GM10248 (cell line): ENCODE measurements around the gene TMEM126A.

Experiments used
- CTCF ChIA-PET: fragments of 300-600 bp; sonication (Branson Sonifier 250); formaldehyde crosslinking; extraction: SDS; loops from one replicate; lab custom pipeline; 2021; ENCODE audit warnings: antibody characterized with exemption; lab: Yijun Ruan, JAX
- POLR2A ChIA-PET: fragments of 350-650 bp; sonication (Branson Sonifier 250); formaldehyde crosslinking; extraction: SDS; loops from one replicate; lab custom pipeline; 2020; ENCODE audit warnings: antibody characterized with exemption; lab: Yijun Ruan, JAX
- DNase-seq: peaks from one replicate; pipeline ENCODE4 v3.0.0; 2012; ENCODE audit errors: extremely low spot score
- TF ChIP-seq, protein P1 (sequence below): IDR thresholded peaks from 2 replicates; pipeline ENCODE4 v1.5.1; 2012; ENCODE audit warnings: mild to moderate bottlenecking, low read depth; ENCODE audit errors: extremely low read depth, missing control alignments, control extremely low read depth

The TMEM126A gene

DNA sequence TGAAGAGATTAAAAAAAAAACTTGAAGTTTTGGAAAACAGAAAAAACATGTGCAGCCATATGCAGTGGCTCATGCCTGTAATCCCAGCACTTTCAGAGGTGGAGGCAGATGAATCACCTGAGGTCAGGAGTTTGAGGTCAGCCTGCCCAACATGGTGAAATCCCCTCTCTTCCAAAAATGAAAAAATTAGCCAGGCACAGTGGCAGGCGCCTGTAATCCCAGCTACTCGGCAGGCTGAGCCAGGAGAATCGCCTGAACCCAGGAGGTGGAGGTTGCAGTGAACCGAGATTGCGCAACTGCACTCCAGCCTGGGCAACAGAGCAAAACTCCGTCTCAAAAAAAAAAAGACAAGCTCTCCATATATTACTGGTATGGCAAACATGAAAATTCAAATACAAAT lies 28.3 kb upstream of the TMEM126A start:
- TF ChIP-seq, protein P1, sequence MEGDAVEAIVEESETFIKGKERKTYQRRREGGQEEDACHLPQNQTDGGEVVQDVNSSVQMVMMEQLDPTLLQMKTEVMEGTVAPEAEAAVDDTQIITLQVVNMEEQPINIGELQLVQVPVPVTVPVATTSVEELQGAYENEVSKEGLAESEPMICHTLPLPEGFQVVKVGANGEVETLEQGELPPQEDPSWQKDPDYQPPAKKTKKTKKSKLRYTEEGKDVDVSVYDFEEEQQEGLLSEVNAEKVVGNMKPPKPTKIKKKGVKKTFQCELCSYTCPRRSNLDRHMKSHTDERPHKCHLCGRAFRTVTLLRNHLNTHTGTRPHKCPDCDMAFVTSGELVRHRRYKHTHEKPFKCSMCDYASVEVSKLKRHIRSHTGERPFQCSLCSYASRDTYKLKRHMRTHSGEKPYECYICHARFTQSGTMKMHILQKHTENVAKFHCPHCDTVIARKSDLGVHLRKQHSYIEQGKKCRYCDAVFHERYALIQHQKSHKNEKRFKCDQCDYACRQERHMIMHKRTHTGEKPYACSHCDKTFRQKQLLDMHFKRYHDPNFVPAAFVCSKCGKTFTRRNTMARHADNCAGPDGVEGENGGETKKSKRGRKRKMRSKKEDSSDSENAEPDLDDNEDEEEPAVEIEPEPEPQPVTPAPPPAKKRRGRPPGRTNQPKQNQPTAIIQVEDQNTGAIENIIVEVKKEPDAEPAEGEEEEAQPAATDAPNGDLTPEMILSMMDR = no peak
- no peak for DNase-seq
- ChIA-PET CTCF (no interaction called here), POLR2A (no interaction called here)

DNA sequence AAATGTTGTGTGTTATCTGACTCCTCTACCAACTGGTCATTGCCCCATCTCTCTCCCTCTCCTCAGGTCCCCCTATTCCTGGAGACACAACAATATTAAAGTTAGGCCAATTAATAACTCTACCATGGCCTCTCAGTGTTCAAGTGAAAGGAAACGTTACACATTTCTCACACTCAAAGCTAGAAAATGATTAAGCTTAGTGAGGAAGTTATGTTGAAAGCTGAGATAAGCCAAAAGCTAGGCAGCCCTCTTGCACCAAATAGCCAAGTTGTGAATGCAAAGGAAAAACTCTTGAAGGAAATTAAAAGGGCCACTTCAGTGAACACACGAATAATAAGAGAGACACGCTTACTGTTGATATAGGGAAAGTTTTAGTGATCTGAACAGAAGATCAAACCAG lies 27.5 kb upstream of the TMEM126A start:
- TF ChIP-seq, protein P1 = no peak
- DNase-seq = no peak
- ChIA-PET CTCF (no interaction called here), POLR2A (no interaction called here)

DNA sequence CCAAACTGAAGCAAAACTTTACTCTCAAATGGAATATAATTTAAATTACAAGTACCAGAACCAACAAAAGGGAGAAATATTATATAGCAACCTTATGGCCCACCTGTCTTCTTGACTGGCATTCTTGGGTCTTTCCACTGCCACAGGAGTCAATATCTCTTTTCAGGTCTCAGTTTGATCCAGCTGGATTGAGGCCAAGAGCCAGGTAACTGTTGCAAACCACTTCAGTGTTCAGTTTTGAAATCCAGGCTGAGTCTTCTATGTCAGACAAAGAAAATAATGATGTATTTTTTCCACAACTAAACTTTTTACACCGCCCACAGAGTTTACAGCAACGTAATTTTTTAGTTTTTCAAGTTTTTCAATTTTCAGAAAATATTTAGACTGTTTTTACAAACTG lies 21.3 kb upstream of the TMEM126A start:
- DNase-seq = no peak
- ChIA-PET POLR2A (no interaction called here), CTCF (interaction anchor here (1.5 kb wide), 1 partner anchor 11 kb away, joined by 3 read pairs; no protein-coding TSS in a partner anchor)
- TF ChIP-seq, protein P1 = no peak

DNA sequence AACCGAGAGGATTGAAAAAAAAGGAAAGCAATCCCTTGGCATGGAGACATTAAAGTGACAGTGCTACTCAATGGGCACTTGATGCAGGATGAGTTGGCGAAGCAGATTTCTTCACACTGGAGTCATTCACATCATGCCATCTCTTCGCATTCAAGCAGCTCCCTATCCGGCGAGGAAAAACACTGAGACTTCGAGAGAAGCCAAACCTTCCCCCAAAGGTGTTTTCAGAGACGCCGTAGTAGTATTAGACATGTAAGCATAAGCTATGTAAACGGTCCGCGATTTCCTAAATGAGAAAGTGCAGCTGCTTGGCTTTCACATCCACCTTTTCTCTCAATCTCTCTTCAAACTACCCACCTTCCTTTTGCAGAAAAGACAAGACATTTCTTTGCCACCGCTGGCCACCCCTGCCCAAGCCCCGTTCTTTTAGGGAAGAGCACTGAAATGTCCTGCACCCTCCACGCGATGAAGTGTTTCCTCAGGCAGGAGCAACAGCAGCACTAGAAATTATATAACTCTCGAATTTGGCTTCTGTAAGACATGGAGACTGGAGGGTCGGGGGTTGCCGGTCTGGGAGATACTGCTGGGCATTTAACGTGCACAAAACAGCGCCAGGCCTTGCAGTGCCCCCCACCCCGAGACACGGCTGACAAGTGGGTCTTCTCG lies 20.3 kb upstream of the TMEM126A start, which contains the start of gene DLG2:
DLG2 (minus strand) TSS at position 13 of the 666 bp plus-strand sequence.
- TF ChIP-seq, protein P1 = no peak
- ChIA-PET POLR2A (interaction anchor here (0.5 to 1.4 kb wide), 2 partner anchors 20 to 1513 kb away, joined by 4 to 11 read pairs; partner anchors contain the start of gene TMEM126A), CTCF (interaction anchor here (0.8 to 2.3 kb wide), 4 partner anchors 9 to 31 kb away, joined by 3 to 10 read pairs (median 4); partner anchors contain the start of gene TMEM126A)
- DNase-seq = peak; percentile 9

DNA sequence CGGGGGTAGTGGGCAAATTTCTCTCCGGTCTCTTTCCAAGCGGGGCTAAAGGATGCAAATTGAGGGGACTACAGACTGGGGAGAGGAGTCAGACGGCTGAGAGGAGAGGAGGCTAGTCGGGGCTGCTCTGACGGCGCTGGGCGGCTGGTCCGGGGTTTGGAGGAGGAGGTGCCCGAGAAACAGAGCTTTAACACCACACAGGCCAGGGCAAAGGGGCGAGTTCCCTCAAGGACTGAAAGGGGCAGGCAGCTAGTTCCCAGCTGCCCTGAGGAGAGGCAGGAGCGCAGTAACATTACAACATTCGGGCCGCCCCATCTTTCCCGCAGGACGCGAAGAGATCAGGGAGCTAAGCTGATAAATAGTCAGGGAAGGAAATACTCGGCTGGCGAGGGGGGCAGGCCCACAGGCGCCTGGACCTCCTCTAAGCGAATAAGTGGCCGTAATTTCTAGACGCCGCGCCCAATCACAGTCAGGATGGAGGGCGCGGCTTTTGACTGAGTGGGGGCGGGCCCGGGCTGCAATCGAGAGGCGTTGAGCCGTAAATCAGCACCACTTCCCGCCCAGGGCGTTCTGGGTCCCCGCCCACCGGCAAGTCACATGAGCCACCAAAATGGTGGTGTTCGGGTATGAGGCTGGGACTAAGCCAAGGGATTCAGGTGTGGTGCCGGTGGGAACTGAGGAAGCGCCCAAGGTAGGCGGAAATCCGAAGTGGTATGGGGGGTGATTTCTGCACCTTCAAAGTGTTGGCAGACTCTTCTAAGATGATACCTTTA lies 19.6 kb upstream of the TMEM126A start, which contains the start of gene TMEM126B:
TMEM126B (plus strand) TSS at position 596 of the 773 bp plus-strand sequence; CDS start at position 611, 15 bp downstream.
- TF ChIP-seq, protein P1 = no peak
- ChIA-PET POLR2A (interaction anchor here (0.5 to 1.4 kb wide), 3 partner anchors 19 to 1513 kb away, joined by 4 to 11 read pairs (median 6); partner anchors contain the start of gene TMEM126A), CTCF (interaction anchor here (0.7 to 2.3 kb wide), 5 partner anchors 9 to 37 kb away, joined by 3 to 10 read pairs (median 4); partner anchors contain the start of genes CREBZF and TMEM126A)
- peak; percentile 91 for DNase-seq

DNA sequence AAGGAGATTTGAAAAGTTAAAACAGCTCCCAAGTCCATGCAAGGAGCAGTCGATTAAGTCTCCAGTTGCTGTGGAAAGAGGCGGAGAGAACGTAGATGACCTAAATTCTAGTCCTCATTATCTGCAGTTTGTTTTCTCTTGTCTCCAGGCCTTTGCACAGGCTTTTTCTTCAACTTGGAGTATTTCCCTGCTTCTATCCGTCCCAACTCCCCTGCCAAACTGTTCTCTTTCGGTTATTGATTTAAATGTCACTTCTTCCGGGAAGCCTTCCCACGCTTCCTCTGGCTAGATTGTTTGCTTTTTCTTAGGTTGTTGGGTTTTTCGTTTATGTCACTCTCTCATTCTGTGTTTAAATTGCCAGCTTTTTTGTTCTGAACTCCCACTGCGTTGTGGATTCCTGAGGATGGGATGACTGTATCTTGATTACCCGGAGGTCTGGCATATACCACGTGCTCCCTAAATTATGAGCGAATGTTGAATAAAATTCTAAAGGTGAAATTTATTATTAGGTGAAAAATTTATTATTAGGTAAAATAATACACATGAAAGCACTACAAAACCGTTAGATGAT lies 18.9 kb upstream of the TMEM126A start:
- no peak for DNase-seq
- ChIA-PET POLR2A (interaction anchor here (1.1 to 1.4 kb wide), 2 partner anchors 19 to 24 kb away, joined by 6 to 11 read pairs; partner anchors contain the start of gene TMEM126A), CTCF (interaction anchor here (0.7 to 2.3 kb wide), 5 partner anchors 9 to 36 kb away, joined by 3 to 10 read pairs (median 4); partner anchors contain the start of genes CREBZF and TMEM126A)
- TF ChIP-seq, protein P1 = no peak
